Activated T-cell treated with anti-CD3 and anti-CD28 coated beads for 48 hours (primary cell): ENCODE results near the gene CKMT1B.
"Not testable (repeated sequence)": the region's sequence is repeated elsewhere in the genome, so short reads cannot be mapped to it uniquely, and the experiment has no call there.

ENCODE experiments used
- DNase-seq: peaks from one replicate; pipeline ENCODE4 v3.0.0-alpha.2; 2020; ENCODE audit warnings: low read depth

Gene CKMT1B

GRCh38 chr15:43593328-43594190 lies at the start of gene CKMT1B:
CKMT1B (plus strand) TSS chr15:43594027; CDS start chr15:43594219, 192 bp downstream.
- not testable (repeated sequence) for DNase-seq

- no peak for DNase-seq
Measured at GRCh38 chr15:43544266-43544665, 49.6 kb upstream of the CKMT1B start.

GRCh38 chr15:43545426-43545825 lies 48.4 kb upstream of the CKMT1B start:
- DNase-seq, result no peak

- DNase-seq, result no peak
Measured at GRCh38 chr15:43547539-43547938, 46.3 kb upstream of the CKMT1B start.

- no peak for DNase-seq
Measured at GRCh38 chr15:43550527-43551363, 43.1 kb upstream of the CKMT1B start.

- DNase-seq, result no peak
Measured at GRCh38 chr15:43552256-43552655, 41.6 kb upstream of the CKMT1B start.

- DNase-seq, result no peak
Measured at GRCh38 chr15:43552986-43553385, 40.8 kb upstream of the CKMT1B start.

- not testable (repeated sequence) for DNase-seq
Measured at GRCh38 chr15:43562753-43563152, 31.1 kb upstream of the CKMT1B start.

GRCh38 chr15:43563793-43564192 lies 30.0 kb upstream of the CKMT1B start:
- DNase-seq, result not testable (repeated sequence)

- not testable (repeated sequence) for DNase-seq
Measured at GRCh38 chr15:43566615-43567014, 27.2 kb upstream of the CKMT1B start.

- DNase-seq, result not testable (repeated sequence)
Measured at GRCh38 chr15:43574607-43575006, 19.2 kb upstream of the CKMT1B start.

- DNase-seq, result not testable (repeated sequence)
Measured at GRCh38 chr15:43589778-43590466, 3.9 kb upstream of the CKMT1B start, which contains the start of gene PPIP5K1. PPIP5K1 (minus strand) TSS chr15:43590208; CDS start chr15:43584504, 5,704 bp downstream.

- not testable (repeated sequence) for DNase-seq
Measured at GRCh38 chr15:43592841-43593240, 986 bp upstream of the CKMT1B start.

- not testable (repeated sequence) for DNase-seq
Measured at GRCh38 chr15:43599131-43599530, 5.3 kb downstream of the CKMT1B start.

- not testable (repeated sequence) for DNase-seq
Measured at GRCh38 chr15:43600200-43600599, 6.4 kb downstream of the CKMT1B start.

GRCh38 chr15:43602233-43602632 lies 8.4 kb downstream of the CKMT1B start:
- not testable (repeated sequence) for DNase-seq

- DNase-seq, result not testable (repeated sequence)
Measured at GRCh38 chr15:43617750-43618149, 23.9 kb downstream of the CKMT1B start.

GRCh38 chr15:43618700-43619099 lies 24.9 kb downstream of the CKMT1B start, which contains the start of gene STRC:
STRC (minus strand) TSS chr15:43618800; CDS start chr15:43618722, 78 bp downstream.
- DNase-seq, result not testable (repeated sequence)

GRCh38 chr15:43622068-43622799 lies 28.4 kb downstream of the CKMT1B start:
- not testable (repeated sequence) for DNase-seq

GRCh38 chr15:43625106-43625505 lies 31.3 kb downstream of the CKMT1B start:
- DNase-seq, result no peak

- DNase-seq, result not testable (repeated sequence)
Measured at GRCh38 chr15:43626937-43627336, 33.1 kb downstream of the CKMT1B start.
